Ishikawa (cell line): ENCODE results near the gene PRDM8.

Experiments used
- CEBPB ChIP-seq: IDR thresholded peaks from 2 replicates; pipeline ENCODE4 v1.6.1; 2012
- CREB1 ChIP-seq: IDR thresholded peaks from 2 replicates; pipeline ENCODE4 v1.6.1; 2012; ENCODE audit warnings: low read depth
- EGR1 ChIP-seq: IDR thresholded peaks from 2 replicates; pipeline ENCODE4 v1.6.1; 2012
- EP300 ChIP-seq: IDR thresholded peaks from 2 replicates; pipeline ENCODE4 v1.6.1; 2012; ENCODE audit warnings: borderline replicate concordance
- FOXM1 ChIP-seq: IDR thresholded peaks from 2 replicates; pipeline ENCODE4 v1.6.1; 2012; ENCODE audit warnings: low read depth, borderline replicate concordance
- MAX ChIP-seq: IDR thresholded peaks from 2 replicates; pipeline ENCODE4 v1.6.1; 2012
- NFIC ChIP-seq: IDR thresholded peaks from 2 replicates; pipeline ENCODE4 v1.6.1; 2012
- RAD21 ChIP-seq: IDR thresholded peaks from 2 replicates; pipeline ENCODE4 v1.6.1; 2012; ENCODE audit warnings: low read depth
- REST ChIP-seq: IDR thresholded peaks from 2 replicates; pipeline ENCODE4 v1.6.1; 2012; ENCODE audit warnings: low read depth, mild to moderate bottlenecking
- TAF1 ChIP-seq: IDR thresholded peaks from 2 replicates; pipeline ENCODE4 v1.6.1; 2012; ENCODE audit warnings: low read depth, mild to moderate bottlenecking
- TCF12 ChIP-seq: IDR thresholded peaks from 2 replicates; pipeline ENCODE4 v1.6.1; 2012; ENCODE audit warnings: low read depth
- TEAD4 ChIP-seq: IDR thresholded peaks from 2 replicates; pipeline ENCODE4 v1.6.1; 2012
- USF1 ChIP-seq: IDR thresholded peaks from 2 replicates; pipeline ENCODE4 v1.6.1; 2012
- YY1 ChIP-seq: IDR thresholded peaks from 2 replicates; pipeline ENCODE4 v1.6.1; 2012; ENCODE audit warnings: low read depth
- ZBTB7A ChIP-seq: IDR thresholded peaks from 2 replicates; pipeline ENCODE4 v1.6.1; 2012; ENCODE audit warnings: low read depth

PRDM8 gene

GRCh38 chr4:80171656-80172055 is 25.6 kb upstream of the PRDM8 start:
- TF ChIP-seq REST (no peak), RAD21 (no peak), CEBPB (no peak)

GRCh38 chr4:80172203-80172602 is 25.1 kb upstream of the PRDM8 start:
- TF ChIP-seq USF1 (no peak), ZBTB7A (no peak), YY1 (no peak), CREB1 (no peak), RAD21 (no peak), TEAD4 (no peak), FOXM1 (no peak), NFIC (no peak), MAX (no peak), TCF12 (no peak), EP300 (no peak), CEBPB (no peak), TAF1 (no peak), EGR1 (no peak), REST (no peak)

- TF ChIP-seq TEAD4: no peak
- TF ChIP-seq CREB1: no peak
- no peak for TF ChIP-seq FOXM1
- no peak for TF ChIP-seq YY1
- no peak for TF ChIP-seq MAX
- TF ChIP-seq CEBPB: no peak
- no peak for TF ChIP-seq EGR1
- TF ChIP-seq TCF12: no peak
- no peak for TF ChIP-seq REST
- no peak for TF ChIP-seq USF1
- TF ChIP-seq ZBTB7A: no peak
Observed at GRCh38 chr4:80173401-80173800, 23.9 kb upstream of the PRDM8 start.

GRCh38 chr4:80173841-80174240 is 23.5 kb upstream of the PRDM8 start:
- TF ChIP-seq CEBPB: no peak
- TF ChIP-seq ZBTB7A: no peak
- no peak for TF ChIP-seq TEAD4
- TF ChIP-seq RAD21: no peak
- TF ChIP-seq TAF1: no peak
- no peak for TF ChIP-seq REST
- no peak for TF ChIP-seq FOXM1
- TF ChIP-seq YY1: no peak
- no peak for TF ChIP-seq EGR1
- no peak for TF ChIP-seq EP300
- no peak for TF ChIP-seq CREB1
- TF ChIP-seq TCF12: no peak
- TF ChIP-seq USF1: no peak
- no peak for TF ChIP-seq NFIC
- TF ChIP-seq MAX: no peak
